GM23338 (cell line): ENCODE measurements around the gene ZAR1. TPM values are rescaled to one million over a fixed set of nuclear protein-coding genes. Genes with fewer than 3 reads are reported as not detected.

Experiments used
- ATAC-seq: fragments of 200-7000 bp; cut with Tn5 transposase; 3 replicates; pipeline ENCODE4 v1.9.1; 2020
- DNase-seq: peaks from one replicate; pipeline ENCODE4 v3.0.0-alpha.2; 2015; ENCODE audit warnings: low spot score
- H2AFZ ChIP-seq: fragments of 200-600 bp; sonication (generic); 2 replicates; pipeline ENCODE4 v1.8.0; 2016; ENCODE audit warnings: antibody characterized with exemption, mild to moderate bottlenecking, moderate library complexity
- H3F3A ChIP-seq: fragments of 200-600 bp; sonication (generic); replicated peaks from 2 replicates; pipeline ENCODE4 v1.8.0; 2017; ENCODE audit warnings: antibody characterized with exemption, mixed run types, low read depth
- H3K27ac ChIP-seq: fragments of 200-600 bp; sonication (generic); 2 replicates; pipeline ENCODE4 v1.6.1; 2016; ENCODE audit warnings: low read depth
- H3K27me3 ChIP-seq: fragments of 200-600 bp; sonication (generic); 2 replicates; pipeline ENCODE4 v1.8.0; 2016; ENCODE audit warnings: mild to moderate bottlenecking, mixed run types, moderate library complexity; ENCODE audit not compliant: insufficient read depth
- H3K36me3 ChIP-seq: fragments of 200-600 bp; sonication (generic); 2 replicates; pipeline ENCODE4 v1.8.0; 2016; ENCODE audit warnings: mild to moderate bottlenecking; ENCODE audit not compliant: insufficient read depth
- H3K4me1 ChIP-seq: fragments of 200-600 bp; sonication (generic); 2 replicates; pipeline ENCODE4 v1.8.0; 2016; ENCODE audit warnings: mild to moderate bottlenecking, moderate library complexity; ENCODE audit not compliant: insufficient read depth
- H3K4me2 ChIP-seq: fragments of 200-600 bp; sonication (generic); 2 replicates; pipeline ENCODE4 v1.7.1; 2017; ENCODE audit warnings: mixed run types
- H3K4me3 ChIP-seq: fragments of 200-600 bp; sonication (generic); 2 replicates; pipeline ENCODE4 v1.6.1; 2016; ENCODE audit warnings: mixed run types
- H3K79me2 ChIP-seq: fragments of 200-600 bp; sonication (generic); replicated peaks from 2 replicates; pipeline ENCODE4 v1.8.0; 2017; ENCODE audit warnings: mild to moderate bottlenecking; ENCODE audit not compliant: insufficient read depth
- H3K9me2 ChIP-seq: fragments of 200-600 bp; sonication (generic); 2 replicates; pipeline ENCODE4 v1.8.0; 2017; ENCODE audit not compliant: insufficient read depth
- H4K20me1 ChIP-seq: fragments of 200-600 bp; sonication (generic); replicated peaks from 2 replicates; pipeline ENCODE4 v1.8.0; 2017; ENCODE audit warnings: mild to moderate bottlenecking; ENCODE audit not compliant: insufficient read depth
- H3K27ac Mint-ChIP-seq: 2 replicates; pipeline ENCODE4 v1.8.0; 2020; ENCODE audit warnings: inconsistent platforms, mild to moderate bottlenecking, moderate library complexity, mixed read lengths
- H3K27me3 Mint-ChIP-seq: 3 replicates; pipeline ENCODE4 v1.8.0; 2022; ENCODE audit warnings: low read depth, mild to moderate bottlenecking, moderate library complexity, mixed read lengths, inconsistent platforms; ENCODE audit not compliant: insufficient read depth, poor library complexity
- H3K36me3 Mint-ChIP-seq: 3 replicates; pipeline ENCODE4 v1.8.0; 2021; ENCODE audit warnings: low read depth, mild to moderate bottlenecking, inconsistent platforms, moderate library complexity, mixed read lengths
- H3K4me1 Mint-ChIP-seq: 3 replicates; pipeline ENCODE4 v1.8.0; 2020; ENCODE audit warnings: mild to moderate bottlenecking, inconsistent platforms, mixed read lengths
- H3K4me3 Mint-ChIP-seq: 3 replicates; pipeline ENCODE4 v1.8.0; 2021; ENCODE audit warnings: moderate library complexity, mild to moderate bottlenecking, inconsistent platforms, mixed read lengths
- H3K9me3 Mint-ChIP-seq: 3 replicates; pipeline ENCODE4 v1.8.0; 2020; ENCODE audit warnings: moderate library complexity, mild to moderate bottlenecking, inconsistent platforms, mixed read lengths
- CREB1 ChIP-seq: fragments of 250-450 bp; sonication (Bioruptor Pico); IDR thresholded peaks from 2 replicates; pipeline ENCODE4 v1.5.0; 2020; ENCODE audit warnings: low read depth, mild to moderate bottlenecking, moderate library complexity
- CTCF ChIP-seq, 2 experiments: fragments of 200-600 bp in 1 of 2; sonication (generic) in 1 of 2; conservative IDR thresholded peaks; 2 replicates each; pipeline versions ENCODE4 v1.5.1 to v1.6.1; 2016 to 2017; ENCODE audit warnings: antibody characterized with exemption in 2 of 2, low read depth in 2 of 2, mild to moderate bottlenecking in 2 of 2, moderate library complexity in 1 of 2
- ETS1 ChIP-seq: IDR thresholded peaks from 2 replicates; pipeline ENCODE4 v1.6.1; 2016; ENCODE audit warnings: antibody characterized with exemption
- EZH2 ChIP-seq: fragments of 200-600 bp; sonication (generic); IDR thresholded peaks from one replicate; pipeline ENCODE4 v1.8.0; 2017; ENCODE audit warnings: antibody characterized with exemption, mild to moderate bottlenecking, low read depth; ENCODE audit not compliant: unreplicated experiment
- EZH2phosphoT487 ChIP-seq: fragments of 200-600 bp; sonication (generic); IDR thresholded peaks from one replicate; pipeline ENCODE4 v1.8.1; 2018; ENCODE audit warnings: antibody characterized with exemption; ENCODE audit not compliant: unreplicated experiment
- JUNB ChIP-seq: IDR thresholded peaks from one replicate; pipeline ENCODE4 v1.6.1; 2016; ENCODE audit warnings: antibody characterized with exemption; ENCODE audit not compliant: unreplicated experiment
- NANOG ChIP-seq: IDR thresholded peaks from 2 replicates; pipeline ENCODE4 v1.6.1; 2016; ENCODE audit warnings: antibody characterized with exemption, borderline replicate concordance
- POLR2AphosphoS5 ChIP-seq: IDR thresholded peaks from 2 replicates; pipeline ENCODE4 v1.6.1; 2016; ENCODE audit warnings: antibody characterized with exemption, low read depth
- REST ChIP-seq: IDR thresholded peaks from one replicate; pipeline ENCODE4 v1.6.1; 2018; ENCODE audit warnings: antibody characterized with exemption; ENCODE audit not compliant: unreplicated experiment
- STAT1 ChIP-seq: IDR thresholded peaks from one replicate; pipeline ENCODE4 v1.6.1; 2016; ENCODE audit warnings: antibody characterized with exemption; ENCODE audit not compliant: unreplicated experiment
- ZNF114 ChIP-seq: fragments of 250-450 bp; sonication (Bioruptor Pico); IDR thresholded peaks from 2 replicates; pipeline ENCODE4 v1.5.0; 2020; ENCODE audit warnings: mild to moderate bottlenecking, moderate library complexity
- ZNF331 ChIP-seq: fragments of 250-450 bp; sonication (Bioruptor Pico); IDR thresholded peaks from 2 replicates; pipeline ENCODE4 v1.5.0; 2020; ENCODE audit warnings: low read depth, mild to moderate bottlenecking, moderate library complexity
- ZNF462 ChIP-seq: fragments of 250-450 bp; sonication (Bioruptor Pico); IDR thresholded peaks from 2 replicates; pipeline ENCODE4 v1.5.0; 2020; ENCODE audit warnings: mild to moderate bottlenecking, moderate library complexity
- polyA plus RNA-seq: library from polyadenylated mRNA; unstranded; fragments of >200 nt; fragmentation: Nextera tagmentation; extraction: Ambion mirVana; gene quantifications from 2 replicates; pipeline ENCODE4 v1.2.1, GENCODE V29; 2016
- total RNA-seq: library from RNA; depleted of rRNA; stranded (reverse); fragments of >200 nt; shearing (Covaris generic); gene quantifications from 2 replicates; pipeline ENCODE4 v1.2.3, GENCODE V29; 2014

Gene ZAR1
- total and polyA plus RNA-seq, 2 experiments from 2014 or later = 0.27 to 1.6 TPM

- no peaks in the 10 kb centered on the region for H4K20me1 ChIP-seq
- H3K9me3 Mint-ChIP-seq = no peaks in the 10 kb centered on the region
- H3K27ac ChIP-seq = peak overlapping the region; percentile 21; the same call in 1 of the 2 replicates
- no peak overlapping the region for H2AFZ ChIP-seq
- H3K4me3 ChIP-seq = no peak overlapping the region
- H3K36me3 Mint-ChIP-seq = peaks cover 37% of the 10 kb centered on the region; the same call in 2 of the 3 replicates
- H3K79me2 ChIP-seq = no peaks in the 10 kb centered on the region
- ATAC-seq (no peak; the same call in 2 of the 3 replicates), DNase-seq (peak; percentile 21)
- H3F3A ChIP-seq = no peaks in the 10 kb centered on the region
- no peak for TF ChIP-seq REST
- TF ChIP-seq ZNF114 = no peak
- TF ChIP-seq ZNF462 (CRISPR knock-in tag) = no peak
- no peak for TF ChIP-seq STAT1
- no peak for TF ChIP-seq EZH2phosphoT487
- TF ChIP-seq ETS1 = no peak
- no peak for TF ChIP-seq JUNB
- TF ChIP-seq POLR2AphosphoS5 = no peak
- no peak for TF ChIP-seq NANOG
- no peak for TF ChIP-seq CREB1
- no peak for TF ChIP-seq EZH2
- TF ChIP-seq ZNF331 (CRISPR knock-in tag) = no peak
- no peak for TF ChIP-seq CTCF (conservative IDR thresholded peaks at IDR 0.05; ENCODE audit: low read depth in 2 of 2)
- H3K27me3 Mint-ChIP-seq = peaks cover 2% of the 10 kb centered on the region
- H3K27ac Mint-ChIP-seq = peak overlapping the region; percentile 34; the same call in 1 of the 2 replicates
- H3K4me3 Mint-ChIP-seq = no peak overlapping the region
- H3K4me1 Mint-ChIP-seq = peaks cover 50% of the 10 kb centered on the region
- no peaks in the 10 kb centered on the region for H3K27me3 ChIP-seq
- H3K36me3 ChIP-seq = peaks cover 7% of the 10 kb centered on the region; the same call in 1 of the 2 replicates
- peaks cover 33% of the 10 kb centered on the region for H3K4me1 ChIP-seq
- peak overlapping the region; percentile 50; the same call in 1 of the 2 replicates for H3K4me2 ChIP-seq
- no peaks in the 10 kb centered on the region for H3K9me2 ChIP-seq
These were observed 48.3 kb downstream of the ZAR1 start for GRCh38 chr4:48538358-48538757.
